Measurements from ENCODE around the gene CR1. TPM values are rescaled to one million over a fixed set of nuclear protein-coding genes. Genes with fewer than 3 reads are reported as not detected.
"Not testable (repeated sequence)": the region's sequence is repeated elsewhere in the genome, so short reads cannot be mapped to it uniquely, and the experiment has no call there.

The CR1 gene
- total and polyA plus RNA-seq, 9 of the 15 experiments (the other 6 are each of a cell fraction or from before 2014, with no cell fraction given), result 0.07 to 0.47 (median 0.18) TPM

- POLR2A ChIA-PET, result interaction anchor here (2.9 kb wide), 1 partner anchor 11 kb away, joined by 13 read pairs; no protein-coding TSS in a partner anchor
- FAIRE-seq; H3K9ac ChIP-seq (ENCODE audit: insufficient read depth in 1 of 2, low read depth in 2 of 2, low read length in 2 of 2); CTCF ChIA-PET (ENCODE audit: low intra/inter-chr PET ratio); H3K79me2 ChIP-seq (ENCODE audit: control insufficient read depth, insufficient read depth, low read length); intact Hi-C loops (cut with micrococcal nuclease); H3K27ac ChIP-seq (ENCODE audit: extremely low read depth, low read depth, low read length); H3K9me1 ChIP-seq (ENCODE audit: control insufficient read depth, insufficient read depth, low read length); H3K4me3 ChIP-seq; in situ Hi-C loops (cut with MboI); H3K36me3 ChIP-seq (ENCODE audit: control insufficient read depth, insufficient read depth, low read length); DNase-seq (ENCODE audit: extremely low read depth in 1 of 4, low spot score in 3 of 4); H3K9me3 ChIP-seq (replicated peaks; ENCODE audit: control insufficient read depth, insufficient read depth, low read depth, low read length); H3K4me2 ChIP-seq (ENCODE audit: insufficient read depth, low read length); H4K20me1 ChIP-seq (replicated peaks; ENCODE audit: control insufficient read depth, insufficient read depth, low read length); H3K27me3 ChIP-seq (ENCODE audit: control insufficient read depth in 2 of 2, insufficient read depth in 2 of 2, low read length in 2 of 2); BruUV-seq (replicated peaks); ATAC-seq: not testable (repeated sequence)
- Histone ChIP-seq H3K4me1 (replicated peaks in 1 of 2; ENCODE audit: control insufficient read depth in 2 of 2, insufficient read depth in 2 of 2, low read length in 2 of 2) (peaks cover 0 to 14% of the 10 kb centered on the region in 2 experiments; a peak in 2 of 5 replicates), H2AFZ (ENCODE audit: low read depth, low read length) (peak overlapping the region; percentile 69; the same call in 1 of the 2 replicates)
- TF ChIP-seq CEBPB (tag; IDR thresholded peaks at IDR 0.05), result peak; percentile 99
- peak; percentile 69 for TF ChIP-seq DACH1 (IDR thresholded peaks at IDR 0.05; ENCODE audit: partially characterized antibody)
- TF ChIP-seq, protein P1, sequence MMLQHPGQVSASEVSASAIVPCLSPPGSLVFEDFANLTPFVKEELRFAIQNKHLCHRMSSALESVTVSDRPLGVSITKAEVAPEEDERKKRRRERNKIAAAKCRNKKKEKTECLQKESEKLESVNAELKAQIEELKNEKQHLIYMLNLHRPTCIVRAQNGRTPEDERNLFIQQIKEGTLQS (IDR thresholded peaks at IDR 0.05), result 0 out of 2 replicates have a peak, but pooled peaks have one; percentile 50
- TF ChIP-seq, protein P1 (CRISPR knock-in tag; conservative IDR thresholded peaks at IDR 0.05), result not testable (repeated sequence)
- TF ChIP-seq CEBPG (CRISPR knock-in tag; IDR thresholded peaks at IDR 0.05), result peak; percentile 82
- TF ChIP-seq CEBPG (tag; conservative IDR thresholded peaks at IDR 0.05 in 1 of 2, IDR thresholded peaks at IDR 0.05 in 1 of 2), result peak; percentile 83 to 98
- TF ChIP-seq IRF9 (tag; IDR thresholded peaks at IDR 0.05), result peak; percentile 87
- TF ChIP-seq TRIM24 (IDR thresholded peaks at IDR 0.05), result 0 out of 4 replicates have a peak, but pooled peaks have one; percentile 19 to 33
- WGBS (ENCODE audit: insufficient coverage, low coverage, missing lambda C conversion rate), result 78% methylated on average over 9 of the region's 9 CpGs
These were observed 142.7 kb downstream of the CR1 start for GRCh38 chr1:207638487-207639145.
